HG03439 (cell line): ENCODE data around the gene ZBTB26.
A peak's percentile ranks its signal among the peaks of the same experiment; 100 is the strongest.
"Not testable (repeated sequence)": the region's sequence is repeated elsewhere in the genome, so short reads cannot be mapped to it uniquely, and the experiment has no call there.

Source experiments
- ATAC-seq: cut with Tn5 transposase; IDR thresholded peaks from one replicate; pipeline ENCODE4 v1.9.1; 2021; ENCODE audit warnings: mild to moderate bottlenecking, moderate library complexity; ENCODE audit not compliant: unreplicated experiment

ZBTB26 gene

GRCh38 chr9:122929796-122930354 is 1.4 kb downstream of the ZBTB26 start:
- no peak for ATAC-seq

DNA sequence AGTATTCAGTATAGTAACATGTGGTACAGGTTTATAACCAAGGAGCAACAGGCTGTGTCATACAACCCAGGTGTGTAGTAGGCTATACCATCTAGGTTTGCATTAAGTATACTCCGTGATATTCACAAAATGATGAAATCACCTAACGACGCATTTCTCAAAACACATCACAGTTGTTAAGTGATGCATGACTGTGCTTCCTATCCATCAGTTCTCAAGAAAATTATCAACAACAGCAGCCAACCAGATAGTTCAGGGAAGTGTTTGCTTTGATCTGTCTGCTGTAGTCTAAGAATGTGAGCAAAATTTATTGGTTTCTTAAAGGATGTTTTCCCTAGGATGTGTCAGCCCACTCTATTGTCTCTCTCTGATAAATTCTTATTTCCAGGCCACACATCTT is 7.4 kb downstream of the ZBTB26 start:
- no peak for ATAC-seq

DNA sequence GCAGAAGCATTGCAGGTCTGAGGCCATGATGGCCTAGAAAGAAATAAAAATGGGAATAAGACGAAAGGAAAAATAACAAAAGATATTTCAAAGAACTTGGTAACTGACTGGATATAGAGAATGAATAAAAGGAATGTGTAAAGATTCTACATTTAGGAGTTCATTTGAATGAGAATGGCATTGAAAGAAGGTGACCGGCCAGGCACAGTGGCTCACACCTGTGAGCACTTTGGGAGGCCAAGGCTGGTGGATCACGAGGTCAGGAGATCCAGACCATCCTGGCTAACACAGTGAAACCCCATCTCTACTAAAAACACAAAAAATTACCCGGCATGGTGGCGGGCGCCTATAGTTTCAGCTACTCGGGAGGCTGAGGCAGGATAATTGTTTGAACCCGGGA is 8.6 kb downstream of the ZBTB26 start:
- no peak for ATAC-seq

DNA sequence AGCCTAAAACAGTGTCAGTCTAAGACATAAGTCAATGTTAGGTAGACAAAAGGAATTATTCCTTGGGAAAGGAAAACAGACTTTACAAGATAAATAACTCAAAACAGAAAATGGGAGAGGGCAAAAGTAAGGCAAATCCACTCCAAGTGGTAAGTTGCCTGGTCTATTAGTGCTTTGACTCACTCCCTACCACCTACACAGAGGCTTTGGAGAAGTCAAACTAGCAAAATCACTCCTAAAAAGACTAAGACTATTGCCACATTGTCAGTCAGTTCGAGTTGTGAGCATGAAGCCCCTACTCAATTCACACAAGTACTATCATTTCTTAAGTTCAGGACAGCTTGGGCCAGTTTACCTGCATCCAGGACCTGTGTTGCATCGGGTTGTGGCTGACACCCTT is 13.0 kb downstream of the ZBTB26 start:
- ATAC-seq = no peak

DNA sequence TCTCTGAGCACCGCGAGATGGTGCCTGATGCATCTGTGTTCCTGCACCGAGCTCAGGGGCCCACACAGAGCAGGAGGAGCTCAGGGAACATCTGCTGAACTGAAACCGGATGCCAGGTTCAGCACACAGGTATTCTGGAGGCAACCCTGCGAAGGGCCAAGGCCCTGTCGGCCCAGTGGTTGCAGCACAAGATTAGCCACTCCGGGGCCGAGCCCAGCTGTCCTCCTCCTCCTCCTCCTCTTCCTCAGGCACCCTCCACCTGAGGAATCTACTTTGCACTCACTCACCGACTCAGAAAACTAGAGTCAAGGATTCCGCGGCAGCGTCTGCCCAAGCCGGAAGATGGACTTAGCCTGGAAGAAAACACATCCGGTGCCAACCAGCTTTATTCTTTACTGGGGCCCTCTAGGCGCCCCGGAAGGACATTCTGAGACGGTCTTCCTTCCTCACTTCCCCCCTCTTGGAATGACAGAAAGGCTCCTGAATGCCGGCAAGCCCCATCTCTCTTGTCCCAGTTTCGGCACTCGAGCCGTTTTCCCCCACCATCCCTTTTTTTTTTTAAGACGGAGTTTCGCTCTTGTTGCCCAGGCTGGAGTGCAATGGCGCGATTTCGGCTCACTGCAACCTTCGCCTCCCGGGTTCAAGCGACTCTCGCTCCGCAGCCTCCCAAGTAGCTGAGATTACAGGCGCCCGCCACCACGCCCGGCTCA is 18.2 kb downstream of the ZBTB26 start, which contains the start of gene ZBTB6:
ZBTB6 (minus strand) TSS at position 360 of the 710 bp plus-strand sequence. CDS start 1,251 bp downstream, outside the sequence.
- peak; percentile 95 for ATAC-seq

DNA sequence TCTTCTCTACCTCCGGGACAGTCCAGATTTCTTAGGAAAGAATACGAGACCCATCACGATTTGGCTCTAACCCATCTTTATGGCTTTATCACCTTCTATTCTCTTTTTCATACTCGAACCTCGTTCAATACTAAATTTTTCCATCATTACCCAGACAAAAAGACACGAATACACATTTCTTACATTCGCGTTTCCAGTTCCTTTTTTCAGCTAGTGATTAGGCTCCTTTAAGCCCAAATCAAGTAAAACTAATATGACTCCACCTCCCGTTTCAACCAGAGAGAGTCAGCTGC is 18.7 kb downstream of the ZBTB26 start:
- ATAC-seq = no peak

GRCh38 chr9:122906122-122906521 is 25.2 kb downstream of the ZBTB26 start:
- not testable (repeated sequence) for ATAC-seq

- peak; percentile 90 for ATAC-seq
Measured at GRCh38 chr9:122904823-122905710, 26.2 kb downstream of the ZBTB26 start, which contains the start of gene RC3H2. RC3H2 (minus strand) TSS chr9:122905359; CDS start chr9:122897509, 7,850 bp downstream.

DNA sequence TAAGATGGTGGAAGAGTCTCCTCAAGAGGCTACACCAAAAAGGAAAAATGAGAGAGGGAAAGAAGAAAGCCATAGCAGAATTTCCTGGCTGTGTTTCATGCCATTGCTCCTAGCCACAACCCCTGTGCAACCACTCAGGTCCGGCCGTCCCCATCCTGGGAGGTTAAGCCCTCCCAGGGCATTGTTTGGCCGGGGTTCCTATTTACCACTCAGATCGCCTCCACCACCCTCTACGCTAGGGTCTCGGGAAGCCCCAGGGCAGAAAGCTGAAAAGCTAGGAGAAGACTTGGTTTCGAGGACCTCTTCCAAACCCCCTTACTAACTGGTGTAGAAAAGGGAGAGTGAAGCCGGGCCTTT is 26.9 kb downstream of the ZBTB26 start:
- ATAC-seq = peak; percentile 27

- no peak for ATAC-seq
Measured at GRCh38 chr9:122900791-122901190, 30.5 kb downstream of the ZBTB26 start.

GRCh38 chr9:122897969-122898368 is 33.3 kb downstream of the ZBTB26 start:
- ATAC-seq = no peak

DNA sequence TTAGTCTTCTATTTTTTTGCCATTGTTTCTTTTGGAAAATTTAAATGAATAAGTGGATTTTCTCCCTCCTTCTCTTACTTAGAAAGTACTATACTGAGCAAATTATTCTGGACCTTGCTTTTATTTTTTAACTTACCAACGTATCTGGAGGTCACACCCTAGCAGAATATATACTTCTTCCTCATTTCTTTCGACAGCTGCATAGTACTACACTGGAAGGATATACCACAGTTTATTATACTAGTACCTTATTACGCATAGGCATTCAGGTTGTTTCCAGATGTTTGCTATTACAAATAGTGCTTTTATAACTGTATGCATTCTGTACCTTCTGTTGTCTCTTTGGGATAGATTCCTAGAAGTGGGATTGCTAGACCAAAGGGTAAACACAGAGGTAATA is 42.8 kb downstream of the ZBTB26 start:
- no peak for ATAC-seq

DNA sequence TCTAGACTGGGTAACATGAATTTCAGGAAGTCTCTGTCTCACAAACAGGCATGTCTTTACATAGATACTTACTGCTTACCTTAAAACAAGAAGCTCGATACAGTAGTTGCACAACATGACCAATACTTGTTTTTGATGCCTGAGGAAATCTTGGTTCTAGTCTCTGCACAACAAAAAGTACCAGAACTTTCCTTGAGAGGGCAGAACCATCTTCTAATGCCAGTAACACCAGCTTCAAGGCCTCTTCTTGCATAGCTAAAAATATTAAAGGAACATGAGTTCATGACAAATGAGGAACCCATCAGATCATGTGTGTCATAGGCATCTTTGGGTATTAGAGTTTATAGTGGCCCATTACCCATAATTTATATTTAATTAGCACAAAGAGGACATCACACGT is 48.2 kb downstream of the ZBTB26 start:
- no peak for ATAC-seq

GRCh38 chr9:122879443-122879842 is 51.9 kb downstream of the ZBTB26 start:
- ATAC-seq = no peak

DNA sequence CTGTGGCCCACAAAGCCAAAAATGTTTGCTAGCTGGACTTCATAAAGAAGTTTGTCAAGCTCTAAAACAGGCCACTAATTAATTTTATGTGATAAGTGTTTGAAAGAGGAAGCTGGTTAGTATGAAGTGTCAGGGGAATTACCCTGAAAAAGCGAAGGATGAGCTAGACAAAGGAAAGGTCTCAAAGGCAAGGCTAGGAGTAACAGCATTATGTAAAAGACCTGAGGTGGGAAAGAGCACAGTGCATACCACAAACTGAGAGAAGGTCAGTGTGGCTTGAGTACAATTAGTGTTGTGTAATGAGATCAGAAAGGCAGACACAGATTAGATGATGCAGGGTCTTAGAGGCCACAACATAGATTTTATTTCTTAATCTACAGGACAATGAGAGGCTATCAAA is 55.8 kb downstream of the ZBTB26 start:
- no peak for ATAC-seq

DNA sequence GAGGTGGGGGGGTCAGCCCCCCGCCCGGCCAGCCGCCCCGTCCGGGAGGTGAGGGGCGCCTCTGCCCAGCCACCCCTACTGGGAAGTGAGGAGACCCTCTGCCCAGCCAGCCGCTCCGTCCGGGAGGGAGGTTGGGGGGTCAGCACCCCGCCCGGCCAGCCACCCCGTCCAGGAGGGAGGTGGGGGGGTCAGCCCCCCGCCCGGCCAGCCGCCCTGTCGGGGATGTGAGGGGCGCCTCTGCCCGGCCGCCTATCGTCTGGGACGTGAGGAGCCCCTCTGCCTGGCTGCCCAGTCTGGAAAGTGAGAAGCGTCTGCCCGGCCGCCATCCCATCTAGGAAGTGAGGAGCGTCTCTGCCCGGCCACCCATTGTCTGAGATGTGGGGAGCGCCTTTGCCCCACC is 64.0 kb downstream of the ZBTB26 start:
- ATAC-seq = not testable (repeated sequence)

DNA sequence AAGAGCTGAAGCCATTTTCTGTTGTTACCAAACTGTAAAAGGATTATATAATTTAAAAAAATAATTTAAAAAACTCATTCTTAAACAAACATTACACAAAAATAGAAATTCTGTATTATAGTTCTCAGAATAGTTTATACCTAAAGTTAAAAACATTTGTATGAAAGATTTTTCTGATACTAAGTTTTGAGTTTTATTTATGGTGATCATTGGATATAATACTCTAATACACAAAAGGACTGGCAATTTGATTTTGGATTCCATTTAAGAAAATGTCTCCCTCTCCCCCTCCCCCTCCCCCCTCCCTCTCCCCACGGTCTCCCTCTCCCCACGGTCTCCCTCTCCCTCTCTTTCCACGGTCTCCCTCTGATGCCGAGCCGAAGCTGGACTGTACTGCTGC is 65.2 kb downstream of the ZBTB26 start:
- no peak for ATAC-seq
